Measurements from ENCODE around the gene SLC22A14.

- TF ChIP-seq GABPB1 (CRISPR knock-in tag; IDR thresholded peaks at IDR 0.05) (no peak), CBFB (CRISPR knock-in tag; IDR thresholded peaks at IDR 0.05; ENCODE audit: low read depth) (no peak), CREB1 (CRISPR knock-in tag; IDR thresholded peaks at IDR 0.05) (no peak), SP1 (CRISPR knock-in tag; conservative IDR thresholded peaks at IDR 0.05) (no peak), KAT7 (CRISPR knock-in tag; IDR thresholded peaks at IDR 0.05; ENCODE audit: borderline replicate concordance) (no peak), CTCF (IDR thresholded peaks at IDR 0.05) (no peak), MAX (CRISPR knock-in tag; IDR thresholded peaks at IDR 0.05) (no peak), ZNF317 (CRISPR knock-in tag; IDR thresholded peaks at IDR 0.05; ENCODE audit: borderline replicate concordance, low read depth) (no peak), ZNF416 (CRISPR knock-in tag; IDR thresholded peaks at IDR 0.05) (no peak), JAZF1 (CRISPR knock-in tag; IDR thresholded peaks at IDR 0.05) (no peak), PREB (CRISPR knock-in tag; IDR thresholded peaks at IDR 0.05; ENCODE audit: borderline replicate concordance) (no peak), MYBL2 (CRISPR knock-in tag; IDR thresholded peaks at IDR 0.05) (no peak), RORB (CRISPR knock-in tag; IDR thresholded peaks at IDR 0.05) (no peak)
Observed at GRCh38 chr3:38311476-38311875, 29.4 kb downstream of the SLC22A14 start.
